Activated CD8-positive, alpha-beta memory T cell treated with anti-CD3 and anti-CD28 coated beads, Interleukin-2, amount 50 U/mL, for 24 hours (primary cell): ENCODE data around the gene BPIFB2.
"Not testable (repeated sequence)": the region's sequence is repeated elsewhere in the genome, so short reads cannot be mapped to it uniquely, and the experiment has no call there.

Experiments
- DNase-seq: peaks from one replicate; pipeline ENCODE4 v3.0.0-alpha.2; 2020; ENCODE audit errors: extremely low read depth

BPIFB2 gene

GRCh38 chr20:33034901-33035492, 27.5 kb downstream of the BPIFB2 start:
- DNase-seq, result no peak

GRCh38 chr20:33037456-33037855, 30.0 kb downstream of the BPIFB2 start:
- DNase-seq, result no peak

- DNase-seq, result no peak
Observed at GRCh38 chr20:33038243-33038642, 30.7 kb downstream of the BPIFB2 start.

- no peak for DNase-seq
Observed at GRCh38 chr20:33042430-33042829, 34.9 kb downstream of the BPIFB2 start.

- DNase-seq, result no peak
Observed at GRCh38 chr20:33042983-33043730, 35.7 kb downstream of the BPIFB2 start.

GRCh38 chr20:33043731-33044181, 36.3 kb downstream of the BPIFB2 start:
- DNase-seq, result no peak

GRCh38 chr20:33045129-33045721, 37.7 kb downstream of the BPIFB2 start:
- DNase-seq, result not testable (repeated sequence)

GRCh38 chr20:33046412-33046811, 38.9 kb downstream of the BPIFB2 start:
- DNase-seq, result no peak

- DNase-seq, result no peak
Observed at GRCh38 chr20:33051333-33051732, 43.8 kb downstream of the BPIFB2 start.

GRCh38 chr20:33053291-33054106, 46.0 kb downstream of the BPIFB2 start, which contains the start of gene BPIFB3:
Gene BPIFB3, plus strand, starts transcription at chr20:33053903. Its CDS starts 1,533 bp downstream, at chr20:33055436.
- no peak for DNase-seq

- DNase-seq, result no peak
Observed at GRCh38 chr20:33054381-33054780, 46.9 kb downstream of the BPIFB2 start.

- no peak for DNase-seq
Observed at GRCh38 chr20:33054791-33055190, 47.3 kb downstream of the BPIFB2 start.

- no peak for DNase-seq
Observed at GRCh38 chr20:33059136-33059535, 51.6 kb downstream of the BPIFB2 start.

- no peak for DNase-seq
Observed at GRCh38 chr20:33059741-33060390, 52.4 kb downstream of the BPIFB2 start.

- DNase-seq, result no peak
Observed at GRCh38 chr20:33061658-33062028, 54.1 kb downstream of the BPIFB2 start.

GRCh38 chr20:33062105-33062824, 54.8 kb downstream of the BPIFB2 start:
- DNase-seq, result no peak

GRCh38 chr20:33062825-33063149, 55.3 kb downstream of the BPIFB2 start:
- no peak for DNase-seq

- no peak for DNase-seq
Observed at GRCh38 chr20:33063271-33063670, 55.8 kb downstream of the BPIFB2 start.

- no peak for DNase-seq
Observed at GRCh38 chr20:33064572-33065287, 57.2 kb downstream of the BPIFB2 start.

- DNase-seq, result no peak
Observed at GRCh38 chr20:33065785-33066184, 58.3 kb downstream of the BPIFB2 start.
